Stimulated activated CD4-positive, alpha-beta T cell treated with anti-CD3 and anti-CD28 coated beads, Interleukin-4, amount 100 ng/mL, for 4 hours (primary cell): ENCODE measurements around the gene IGSF9.

ENCODE experiments used
- DNase-seq, 2 experiments: peaks; one replicate each; pipeline ENCODE4 v3.0.0-alpha.2; 2020

The IGSF9 gene

DNA sequence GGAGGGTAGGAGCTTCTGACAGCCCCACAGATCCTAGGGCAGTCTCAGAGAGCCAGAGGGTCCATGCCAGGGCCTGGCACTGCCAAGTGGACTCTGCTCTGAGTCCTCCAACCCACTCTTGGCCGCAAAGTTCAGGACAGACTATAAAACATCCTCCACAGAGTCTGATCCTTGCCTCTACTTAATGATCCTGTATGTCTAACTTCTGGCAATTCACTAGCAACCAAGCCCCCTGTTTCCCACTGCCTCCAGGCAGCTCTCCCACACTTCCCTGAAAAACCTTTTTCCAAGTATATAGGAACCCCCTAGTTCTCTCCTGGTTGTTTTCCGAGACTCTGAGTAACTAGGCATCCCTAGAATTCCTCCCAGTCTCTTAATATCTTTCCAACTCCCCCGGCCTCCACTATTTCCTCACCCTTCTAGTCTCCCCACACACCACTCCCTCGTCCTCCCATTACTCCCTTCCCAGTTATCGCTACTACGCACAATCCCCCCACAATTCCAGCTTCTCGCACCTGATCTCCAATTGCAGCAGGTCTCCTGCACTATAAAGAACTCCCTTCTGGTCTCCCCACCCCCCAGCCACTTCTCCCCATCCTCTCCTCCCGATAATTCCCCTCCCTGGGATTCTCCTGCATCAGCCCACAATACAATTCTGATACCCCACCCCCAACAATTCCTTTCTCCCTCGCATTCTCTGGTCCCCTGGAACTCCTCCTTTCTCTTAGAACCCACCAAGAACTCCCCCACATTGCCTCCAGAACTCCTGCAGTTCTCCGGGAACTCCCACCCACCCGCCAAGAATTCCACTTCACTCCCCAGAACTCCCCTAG is 574 bp downstream of the IGSF9 start:
- no peak for DNase-seq

- no peak for DNase-seq
Measured at GRCh38 chr1:159943908-159944622, 1.3 kb downstream of the IGSF9 start.

- DNase-seq = no peak
Measured at GRCh38 chr1:159943278-159943640, 2.2 kb downstream of the IGSF9 start.

- DNase-seq = no peak
Measured at GRCh38 chr1:159942632-159943277, 2.7 kb downstream of the IGSF9 start.

DNA sequence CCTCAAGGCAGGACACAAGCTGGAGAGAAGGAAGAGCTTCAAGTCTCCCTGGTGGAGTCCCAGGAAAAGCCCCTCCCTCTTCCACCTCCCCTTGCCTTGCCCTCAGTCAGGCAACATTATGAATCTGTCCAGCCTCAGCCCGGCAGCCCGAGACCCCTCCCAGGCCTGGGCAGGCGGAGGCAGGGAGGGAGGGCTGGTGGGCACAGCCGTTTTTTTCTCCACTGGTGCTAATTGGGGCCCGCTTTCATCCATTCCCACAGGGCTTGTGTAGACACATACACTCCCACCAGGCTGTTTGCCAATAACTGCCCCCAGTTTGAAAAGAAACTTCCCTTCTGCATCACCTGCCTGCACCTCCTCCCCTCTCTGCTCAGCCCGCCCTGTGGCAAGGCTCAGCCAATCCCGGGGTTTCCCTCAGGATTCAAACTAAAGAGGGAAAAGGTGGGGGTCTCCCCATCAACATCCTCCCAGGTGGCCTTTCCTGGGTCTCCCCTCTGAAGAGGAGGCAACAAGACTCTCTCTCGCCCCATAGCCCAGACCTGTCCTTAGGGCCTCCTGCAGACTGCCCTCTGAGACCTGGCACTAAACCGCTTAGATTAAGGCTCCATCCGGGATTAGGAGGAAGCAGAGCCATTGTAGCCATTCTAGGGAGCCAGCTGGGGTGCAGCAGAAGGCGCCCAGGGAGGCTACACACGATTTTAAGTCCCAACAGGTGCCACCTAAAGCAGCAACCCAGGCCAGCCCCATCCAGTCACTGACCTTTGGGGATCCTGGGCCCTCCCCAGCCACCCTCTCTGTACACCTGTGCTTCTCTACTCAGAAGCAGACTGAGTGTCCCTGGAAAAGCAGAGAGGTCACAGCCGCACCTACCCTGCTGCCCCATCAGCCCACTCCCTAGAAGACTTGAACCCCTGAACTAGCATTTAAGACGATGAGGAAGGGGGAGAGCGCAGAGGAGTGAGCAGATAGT is 3.5 kb downstream of the IGSF9 start:
- no peak for DNase-seq

DNA sequence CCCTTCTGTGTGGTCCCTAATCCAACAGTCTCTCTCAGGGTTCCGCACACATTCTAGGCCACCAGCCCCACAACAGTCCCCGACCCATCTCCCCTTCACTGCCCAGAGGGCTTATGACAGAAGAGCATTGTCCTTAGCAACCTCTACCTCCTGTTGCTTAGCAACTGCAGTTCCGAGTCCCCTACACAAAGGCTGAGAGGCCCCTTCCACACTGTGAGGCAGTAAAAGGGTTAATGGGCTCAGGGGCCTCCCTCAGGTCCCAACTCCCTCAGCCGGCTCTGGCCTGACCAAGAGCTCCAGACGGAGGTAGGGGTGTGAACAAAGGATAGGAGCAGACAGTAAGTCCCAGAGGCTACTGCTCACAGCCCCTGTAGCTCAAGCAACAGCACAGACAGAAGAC is 4.3 kb downstream of the IGSF9 start:
- DNase-seq = no peak

- DNase-seq = no peak
Measured at GRCh38 chr1:159940006-159940620, 5.3 kb downstream of the IGSF9 start.

GRCh38 chr1:159939678-159940002 is 5.8 kb downstream of the IGSF9 start:
- DNase-seq = no peak

GRCh38 chr1:159938905-159939677 is 6.3 kb downstream of the IGSF9 start:
- no peak for DNase-seq

GRCh38 chr1:159938211-159938852 is 7.1 kb downstream of the IGSF9 start:
- no peak for DNase-seq

GRCh38 chr1:159937054-159937750 is 8.2 kb downstream of the IGSF9 start:
- DNase-seq = no peak

GRCh38 chr1:159936273-159936904 is 9.0 kb downstream of the IGSF9 start:
- DNase-seq = peak; percentile 70 to 82

GRCh38 chr1:159935719-159936272 is 9.6 kb downstream of the IGSF9 start:
- DNase-seq = no peak

- no peak for DNase-seq
Measured at GRCh38 chr1:159935305-159935704, 10.1 kb downstream of the IGSF9 start.

DNA sequence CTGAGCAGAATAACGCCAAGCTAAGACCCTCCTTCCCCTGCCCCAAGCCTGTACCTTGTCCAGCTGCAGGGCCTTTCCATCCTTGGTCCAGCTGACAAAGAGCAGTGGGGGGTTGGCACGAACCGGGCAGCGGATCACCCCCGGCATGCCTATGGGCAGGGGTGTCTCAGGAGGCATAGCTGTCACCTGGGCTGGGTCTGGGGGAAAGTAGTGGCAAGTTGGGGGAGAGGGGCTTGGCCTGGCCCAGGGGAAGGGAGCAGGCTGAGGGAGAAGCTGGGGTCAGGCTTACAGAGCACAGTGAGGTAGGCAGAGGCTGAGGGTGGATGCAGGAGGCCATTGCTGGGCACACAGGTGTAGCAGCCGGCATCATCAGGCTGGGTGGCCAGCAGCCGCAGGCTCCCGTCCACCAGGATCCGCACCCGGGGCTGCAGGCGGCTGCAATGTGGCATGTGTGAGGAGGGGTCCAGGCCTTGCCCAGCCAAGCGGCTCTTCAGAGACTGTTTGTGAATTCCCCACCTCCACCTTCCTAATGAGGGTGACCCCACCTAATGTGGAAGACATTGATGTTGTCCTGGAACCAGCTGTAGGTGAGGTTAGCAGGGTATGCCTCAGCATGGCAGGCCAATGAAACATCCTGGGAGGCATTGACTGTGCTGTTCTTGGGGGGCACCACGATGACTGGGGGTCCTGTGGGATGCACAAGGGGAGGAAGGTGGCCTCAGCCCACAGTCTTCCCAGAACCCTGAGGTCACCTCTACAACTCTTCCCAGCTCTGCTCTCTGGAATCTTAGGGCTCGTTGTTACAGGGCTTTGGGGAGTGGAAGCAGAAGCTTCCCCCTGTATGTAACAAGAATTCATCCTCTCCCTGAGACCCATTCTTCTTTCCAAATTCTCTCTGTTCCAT is 11.0 kb downstream of the IGSF9 start:
- no peak for DNase-seq

DNA sequence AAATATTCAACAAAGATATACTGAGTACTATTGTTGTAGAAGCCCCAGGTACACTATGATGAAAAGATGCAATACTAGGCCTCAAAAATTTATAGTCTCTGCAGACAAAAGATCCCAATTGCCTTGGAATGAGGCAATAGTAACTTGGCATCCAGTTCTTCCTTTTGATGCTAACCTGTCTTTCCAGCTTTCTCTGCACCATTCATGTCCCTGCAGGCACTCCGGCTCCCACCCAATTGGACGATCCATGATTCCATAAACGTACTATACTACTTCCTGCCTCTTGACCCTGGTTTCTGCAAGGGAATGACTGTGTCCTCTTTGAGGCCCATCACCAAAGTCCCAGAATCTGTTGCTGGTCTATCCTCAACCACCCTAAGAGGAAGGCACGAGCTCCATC is 12.1 kb downstream of the IGSF9 start:
- no peak for DNase-seq

DNA sequence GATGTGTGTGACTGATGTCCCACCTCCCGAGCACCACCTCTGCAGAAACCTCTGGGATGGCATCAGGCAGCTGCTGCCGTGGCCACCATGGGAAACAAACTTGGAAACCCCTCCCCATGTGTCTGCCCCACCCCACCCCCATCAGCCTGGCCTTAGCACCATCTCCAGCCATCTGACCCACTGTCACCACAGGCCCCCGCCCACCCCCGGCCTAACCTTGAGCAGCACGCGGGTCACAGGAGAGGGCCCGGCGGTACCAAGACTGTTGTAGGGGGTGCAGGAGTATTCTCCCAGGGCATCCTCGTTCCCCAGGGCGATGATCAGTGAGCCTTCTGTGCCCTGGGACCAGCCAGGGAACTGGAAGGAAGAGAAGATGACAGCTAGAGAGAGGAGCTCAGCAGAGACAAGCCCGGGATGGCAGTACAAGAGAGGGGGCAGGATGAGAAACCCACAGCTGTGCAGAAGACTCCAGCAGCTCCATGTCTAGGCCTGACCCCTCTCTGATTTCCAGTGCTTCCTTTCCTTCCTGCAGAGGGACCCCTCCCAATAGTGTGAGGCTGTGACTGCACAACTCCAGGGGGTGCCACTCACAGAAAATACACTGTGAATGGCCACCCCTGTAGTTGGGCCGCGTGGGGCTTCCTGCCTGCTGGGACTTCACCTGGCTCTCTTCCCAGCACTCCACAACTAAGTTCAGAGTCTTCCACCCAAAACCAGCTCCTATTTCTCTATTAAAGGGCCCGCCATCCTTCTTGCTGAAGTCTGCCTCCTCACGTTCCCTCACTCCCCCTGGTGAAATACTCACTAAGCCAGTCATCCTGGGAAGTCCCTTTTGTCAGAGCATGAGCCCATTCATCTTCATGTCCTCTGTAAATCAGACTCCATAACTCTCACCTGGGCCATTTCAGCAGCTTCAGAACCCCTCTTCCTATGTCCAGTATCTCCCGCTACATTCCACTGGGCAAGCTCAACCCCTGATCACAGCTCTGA is 12.8 kb downstream of the IGSF9 start:
- DNase-seq = no peak
